MCF 10A (cell line): ENCODE data around the gene SLC12A9. TPM values are rescaled to one million over a fixed set of nuclear protein-coding genes. Genes with fewer than 3 reads are reported as not detected.

Experiments
- BruUV-seq: library from RNA; stranded (reverse); fragments of 400-500 nt; replicated peaks from 2 replicates; lab custom pipeline; 2021; lab: Mats Ljungman, UMichigan
- CTCF ChIA-PET: fragments of 300-600 bp; sonication (Branson Sonifier 250); formaldehyde crosslinking; extraction: SDS; loops from one replicate; lab custom pipeline; 2021; ENCODE audit warnings: antibody characterized with exemption, inconsistent platforms; lab: Yijun Ruan, JAX
- POLR2A ChIA-PET: fragments of 300-600, 350-650 bp; sonication (Branson Sonifier 250); formaldehyde crosslinking; extraction: SDS; loops from one replicate; lab custom pipeline; 2020; ENCODE audit warnings: antibody characterized with exemption, inconsistent platforms; lab: Yijun Ruan, JAX
- DNase-seq: peaks from one replicate; pipeline ENCODE4 v3.0.0-alpha.2; 2018; ENCODE audit not compliant: unreplicated experiment
- H3K27ac Mint-ChIP-seq: one replicate; pipeline ENCODE4 v1.8.0; 2022; ENCODE audit warnings: mild to moderate bottlenecking, low read depth, mixed read lengths; ENCODE audit not compliant: unreplicated experiment
- H3K27me3 Mint-ChIP-seq: one replicate; pipeline ENCODE4 v1.8.0; 2022; ENCODE audit warnings: mixed read lengths; ENCODE audit not compliant: insufficient read depth, unreplicated experiment
- H3K36me3 Mint-ChIP-seq: one replicate; pipeline ENCODE4 v1.8.0; 2022; ENCODE audit warnings: mild to moderate bottlenecking, moderate library complexity, mixed read lengths; ENCODE audit not compliant: insufficient read depth, unreplicated experiment
- H3K4me1 Mint-ChIP-seq: one replicate; pipeline ENCODE4 v1.8.0; 2022; ENCODE audit warnings: mixed read lengths; ENCODE audit not compliant: insufficient read depth, unreplicated experiment
- H3K4me3 Mint-ChIP-seq: one replicate; pipeline ENCODE4 v1.8.0; 2022; ENCODE audit warnings: mild to moderate bottlenecking, moderate library complexity, mixed read lengths; ENCODE audit not compliant: unreplicated experiment
- H3K9me3 Mint-ChIP-seq: one replicate; pipeline ENCODE4 v1.8.0; 2022; ENCODE audit warnings: mixed read lengths; ENCODE audit not compliant: unreplicated experiment
- CTCF ChIP-seq: fragments of 200-600 bp; IDR thresholded peaks from one replicate; pipeline ENCODE4 v1.8.0; 2022; ENCODE audit warnings: antibody characterized with exemption, mild to moderate bottlenecking; ENCODE audit not compliant: unreplicated experiment
- intact Hi-C: fragments of 100-400 bp; cut with micrococcal nuclease; formaldehyde crosslinking; loops from 2 replicates; pipeline ENCODE4 v1.14.1; 2022
- total RNA-seq: library from RNA; stranded (reverse); gene quantifications from 2 replicates; pipeline ENCODE4 v1.2.3, GENCODE V29; 2022

The SLC12A9 gene
- total RNA-seq, 1 experiment from 2014 or later, result 19.2 TPM

- TF ChIP-seq CTCF, result no peak
- no TSS peak for BruUV-seq
- Mint-ChIP-seq H3K4me3 (no peak overlapping the region), H3K9me3 (no peaks in the 10 kb centered on the region), H3K36me3 (peaks cover 64% of the 10 kb centered on the region), H3K27me3 (no peaks in the 10 kb centered on the region), H3K27ac (peak overlapping the region; percentile 63), H3K4me1 (peaks cover 20% of the 10 kb centered on the region)
- CTCF ChIA-PET, result interaction anchor here (1.1 kb wide), 1 partner anchor 131 kb away, joined by 3 read pairs; no protein-coding TSS in a partner anchor
- POLR2A ChIA-PET, result no interaction called here
- no peak for DNase-seq
- intact Hi-C loops, result no loop called here
Observed at GRCh38 chr7:100823140-100823525, 29.4 kb upstream of the SLC12A9 start.

- ChIA-PET CTCF (interaction anchor here (1.7 to 3.9 kb wide), 2 partner anchors 23 to 98 kb away, joined by 6 to 26 read pairs; no protein-coding TSS in a partner anchor), POLR2A (no interaction called here)
- H3K27me3 Mint-ChIP-seq, result no peaks in the 10 kb centered on the region
- peaks cover 21% of the 10 kb centered on the region for H3K4me1 Mint-ChIP-seq
- H3K9me3 Mint-ChIP-seq, result no peaks in the 10 kb centered on the region
- BruUV-seq, result no TSS peak
- no peak for DNase-seq
- peak overlapping the region; percentile 63 for H3K27ac Mint-ChIP-seq
- intact Hi-C loops, result no loop called here
- peaks cover 59% of the 10 kb centered on the region for H3K36me3 Mint-ChIP-seq
- H3K4me3 Mint-ChIP-seq, result peak overlapping the region; percentile 96
- TF ChIP-seq CTCF, result no peak
Observed at GRCh38 chr7:100823534-100823933, 29.0 kb upstream of the SLC12A9 start.

- CTCF ChIA-PET, result interaction anchor here (0.7 to 3.9 kb wide), 3 partner anchors 12 to 99 kb away, joined by 3 to 26 read pairs (median 6); no protein-coding TSS in a partner anchor
- no peaks in the 10 kb centered on the region for H3K27me3 Mint-ChIP-seq
- POLR2A ChIA-PET, result interaction anchor here (0.6 to 2.4 kb wide), 6 partner anchors 20 to 28 kb away, joined by 3 to 10 read pairs (median 4); partner anchors contain the start of gene SLC12A9
- H3K27ac Mint-ChIP-seq, result peak overlapping the region; percentile 86
- no peak for TF ChIP-seq CTCF
- H3K4me1 Mint-ChIP-seq, result peaks cover 21% of the 10 kb centered on the region
- BruUV-seq, result no TSS peak
- peaks cover 48% of the 10 kb centered on the region for H3K36me3 Mint-ChIP-seq
- no peaks in the 10 kb centered on the region for H3K9me3 Mint-ChIP-seq
- peak overlapping the region; percentile 96 for H3K4me3 Mint-ChIP-seq
- DNase-seq, result no peak
- intact Hi-C loops, result no loop called here
Observed at GRCh38 chr7:100824499-100825214, 27.9 kb upstream of the SLC12A9 start.

GRCh38 chr7:100825215-100825671 is 27.3 kb upstream of the SLC12A9 start:
- no TSS peak for BruUV-seq
- POLR2A ChIA-PET, result interaction anchor here (0.8 to 2.9 kb wide), 9 partner anchors 18 to 119 kb away, joined by 3 to 16 read pairs (median 5); partner anchors contain the start of genes POP7, SLC12A9 and SRRT
- H3K4me1 Mint-ChIP-seq, result peaks cover 21% of the 10 kb centered on the region
- peak overlapping the region; percentile 86 for H3K27ac Mint-ChIP-seq
- TF ChIP-seq CTCF, result no peak
- H3K27me3 Mint-ChIP-seq, result no peaks in the 10 kb centered on the region
- intact Hi-C loops, result no loop called here
- CTCF ChIA-PET, result interaction anchor here (0.7 to 3.9 kb wide), 5 partner anchors 12 to 120 kb away, joined by 3 to 26 read pairs (median 6); partner anchors contain the start of gene POP7
- H3K4me3 Mint-ChIP-seq, result peak overlapping the region; percentile 96
- H3K36me3 Mint-ChIP-seq, result peaks cover 42% of the 10 kb centered on the region
- H3K9me3 Mint-ChIP-seq, result no peaks in the 10 kb centered on the region
- peak; percentile 42 for DNase-seq
